Activated naive CD4-positive, alpha-beta T cell treated with anti-CD3 and anti-CD28 coated beads for 36 hours (primary cell): ENCODE measurements around the gene LCN15. TPM values are rescaled to one million over a fixed set of nuclear protein-coding genes. Genes with fewer than 3 reads are reported as not detected.
"Not testable (repeated sequence)": the region's sequence is repeated elsewhere in the genome, so short reads cannot be mapped to it uniquely, and the experiment has no call there.

Source experiments
- CTCF ChIA-PET: fragments of 350-600 bp; sonication (Branson Sonifier 250); formaldehyde crosslinking; loops from one replicate; lab custom pipeline; 2021; ENCODE audit warnings: antibody characterized with exemption; lab: Charles Lee
- DNase-seq: peaks from one replicate; pipeline ENCODE4 v3.0.0-alpha.2; 2020
- H3K27ac Mint-ChIP-seq: one replicate; pipeline ENCODE4 v1.8.0; 2021; ENCODE audit warnings: mild to moderate bottlenecking, mixed read lengths
- H3K27me3 Mint-ChIP-seq: one replicate; pipeline ENCODE4 v1.8.0; 2021; ENCODE audit warnings: low read depth, mixed read lengths
- H3K36me3 Mint-ChIP-seq: one replicate; pipeline ENCODE4 v1.8.0; 2021; ENCODE audit warnings: low read depth, mixed read lengths
- H3K4me1 Mint-ChIP-seq: one replicate; pipeline ENCODE4 v1.8.0; 2021; ENCODE audit warnings: low read depth, mixed read lengths
- H3K4me3 Mint-ChIP-seq: one replicate; pipeline ENCODE4 v1.8.0; 2021; ENCODE audit warnings: mild to moderate bottlenecking, moderate library complexity, mixed read lengths
- H3K9me3 Mint-ChIP-seq: one replicate; pipeline ENCODE4 v1.8.0; 2021; ENCODE audit warnings: mixed read lengths
- intact Hi-C: fragments of 100-400 bp; cut with micrococcal nuclease; formaldehyde crosslinking; loops from one replicate; pipeline ENCODE4 v1.15.1; 2023
- total RNA-seq, 2 experiments: library from RNA; stranded (reverse); gene quantifications; one replicate each; pipeline ENCODE4 v1.2.3, GENCODE V29; 2021

LCN15 gene
- total RNA-seq, 2 experiments from 2014 or later = not detected

DNA sequence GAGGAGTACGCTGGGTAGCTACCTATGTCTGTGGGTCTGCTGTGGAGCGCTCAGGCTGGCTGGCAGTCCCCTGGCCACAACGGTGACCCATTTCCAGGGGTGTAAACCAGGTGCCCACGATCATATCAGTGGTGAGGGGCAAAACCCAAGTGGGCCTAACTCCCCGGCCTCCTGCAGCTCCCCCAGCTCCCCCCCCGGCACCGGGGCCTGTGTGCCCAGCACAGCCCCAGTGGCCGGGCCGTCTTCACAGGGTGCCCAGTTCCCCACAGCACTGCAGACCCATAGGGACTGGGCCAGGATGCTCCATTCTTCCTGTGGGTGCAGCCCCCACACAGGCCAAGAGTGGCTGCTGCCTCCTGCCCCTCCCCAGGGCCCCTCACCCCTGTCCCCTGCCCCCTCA lies 5.3 kb downstream of the LCN15 start:
- Mint-ChIP-seq H3K9me3 (peaks cover 10% of the 10 kb centered on the region), H3K36me3 (no peaks in the 10 kb centered on the region), H3K27me3 (peaks cover 15% of the 10 kb centered on the region), H3K4me3 (no peak overlapping the region), H3K27ac (no peak overlapping the region), H3K4me1 (no peaks in the 10 kb centered on the region)
- intact Hi-C loops = no loop called here
- DNase-seq = no peak
- CTCF ChIA-PET = interaction anchor here (0.7 to 2.3 kb wide), 6 partner anchors 8 to 58 kb away, joined by 3 to 14 read pairs (median 5); partner anchors contain the start of gene LCN10

DNA sequence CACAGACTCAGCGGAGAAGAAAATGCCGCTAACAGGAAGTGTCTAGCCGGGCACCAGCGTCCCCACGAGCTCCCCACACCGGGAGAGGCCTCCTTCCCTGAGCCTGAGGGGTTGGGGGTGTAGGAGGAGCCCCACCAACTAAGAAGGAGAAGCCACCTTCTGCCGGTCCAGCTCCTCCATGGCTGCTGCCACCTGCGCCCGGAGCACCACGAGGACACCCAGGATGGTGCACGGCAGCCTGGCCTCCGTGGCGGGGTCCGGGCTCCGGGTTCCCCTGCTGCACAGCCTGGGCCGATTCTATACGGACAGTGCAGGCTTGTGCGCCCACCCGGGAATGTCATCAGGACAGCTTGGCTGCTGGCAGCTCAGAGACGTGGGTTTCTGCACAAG lies 6.6 kb downstream of the LCN15 start:
- CTCF ChIA-PET = interaction anchor here (0.6 to 2.3 kb wide), 7 partner anchors 9 to 161 kb away, joined by 3 to 14 read pairs (median 4); partner anchors contain the start of gene LCN10
- Mint-ChIP-seq H3K27ac (no peak overlapping the region), H3K9me3 (peaks cover 13% of the 10 kb centered on the region)

DNA sequence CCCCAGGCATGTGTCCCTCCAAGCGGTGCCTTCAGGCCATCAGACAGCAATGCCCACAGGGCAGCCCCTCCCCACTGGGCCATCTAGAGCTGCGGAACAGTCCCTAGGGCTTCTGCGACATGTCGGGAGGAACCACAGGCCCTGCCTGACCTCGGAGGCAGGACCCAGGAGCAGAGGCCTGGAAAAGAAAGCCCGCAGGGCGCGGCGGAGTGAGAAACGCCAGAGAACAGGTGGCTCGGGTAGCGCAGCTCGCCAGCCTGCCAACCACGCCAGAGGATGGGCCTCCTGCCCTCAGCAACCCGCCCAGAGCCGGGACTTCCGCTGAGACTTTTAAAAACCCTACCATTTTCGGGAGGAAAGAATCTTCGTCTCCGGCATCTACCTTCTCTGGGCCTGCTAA lies 7.0 kb downstream of the LCN15 start:
- intact Hi-C loops = no loop called here
- H3K4me3 Mint-ChIP-seq = no peak overlapping the region
- peaks cover 17% of the 10 kb centered on the region for H3K9me3 Mint-ChIP-seq
- no peaks in the 10 kb centered on the region for H3K4me1 Mint-ChIP-seq
- no peak overlapping the region for H3K27ac Mint-ChIP-seq
- H3K36me3 Mint-ChIP-seq = peaks cover 4% of the 10 kb centered on the region
- CTCF ChIA-PET = interaction anchor here (0.6 to 2.3 kb wide), 6 partner anchors 9 to 161 kb away, joined by 3 to 14 read pairs (median 4); partner anchors contain the start of gene LCN10
- no peak for DNase-seq
- peaks cover 17% of the 10 kb centered on the region for H3K27me3 Mint-ChIP-seq

More for the DNA sequence above, 6.6 kb downstream of the LCN15 start:
- DNase-seq = no peak
- peaks cover 15% of the 10 kb centered on the region for H3K27me3 Mint-ChIP-seq
- H3K4me3 Mint-ChIP-seq = no peak overlapping the region
- intact Hi-C loops = no loop called here
- no peaks in the 10 kb centered on the region for H3K4me1 Mint-ChIP-seq
- H3K36me3 Mint-ChIP-seq = no peaks in the 10 kb centered on the region

DNA sequence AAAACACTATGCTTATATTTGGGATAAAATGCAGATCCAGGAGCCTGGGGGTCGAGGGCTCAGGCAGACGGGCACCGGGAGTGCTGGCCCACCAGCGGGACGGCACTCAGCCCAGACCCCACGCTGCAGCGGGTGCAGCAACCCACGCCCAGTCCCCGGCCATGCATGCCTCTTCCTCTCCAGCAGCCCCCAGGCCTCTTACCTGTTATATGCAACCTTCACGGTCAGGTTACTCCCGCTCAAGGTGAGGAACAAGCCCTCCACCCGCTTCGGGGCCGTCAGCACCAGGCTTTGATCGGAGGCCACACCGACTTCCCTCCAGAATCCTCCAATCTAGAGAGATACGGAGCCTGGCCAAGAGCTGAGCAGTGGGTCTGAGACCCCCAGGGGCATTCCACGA lies 7.5 kb downstream of the LCN15 start:
- peaks cover 22% of the 10 kb centered on the region for H3K27me3 Mint-ChIP-seq
- H3K36me3 Mint-ChIP-seq = peaks cover 5% of the 10 kb centered on the region
- CTCF ChIA-PET = interaction anchor here (2.3 kb wide), 1 partner anchor 15 kb away, joined by 14 read pairs; the partner anchor contains the start of gene LCN10
- no peak for DNase-seq
- H3K27ac Mint-ChIP-seq = no peak overlapping the region
- no peak overlapping the region for H3K4me3 Mint-ChIP-seq
- intact Hi-C loops = no loop called here
- H3K9me3 Mint-ChIP-seq = peaks cover 22% of the 10 kb centered on the region
- H3K4me1 Mint-ChIP-seq = no peaks in the 10 kb centered on the region

DNA sequence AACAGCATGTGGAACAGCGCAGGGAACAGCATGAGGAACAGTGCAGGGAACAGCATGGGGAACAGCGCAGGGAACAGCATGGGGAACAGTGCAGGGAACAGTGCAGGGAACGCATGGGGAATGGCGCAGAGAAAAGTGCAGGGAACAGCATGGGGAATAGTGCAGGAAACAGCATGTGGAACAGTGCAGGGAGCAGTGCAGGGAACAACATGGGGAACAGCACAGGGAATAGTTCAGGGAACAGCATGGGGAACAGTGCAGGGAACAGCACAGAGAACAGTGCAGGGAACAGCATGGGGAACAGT lies 8.2 kb downstream of the LCN15 start:
- peaks cover 28% of the 10 kb centered on the region for H3K9me3 Mint-ChIP-seq
- intact Hi-C loops = no loop called here
- no peak overlapping the region for H3K4me3 Mint-ChIP-seq
- no peak overlapping the region for H3K27ac Mint-ChIP-seq
- peaks cover 20% of the 10 kb centered on the region for H3K27me3 Mint-ChIP-seq
- peaks cover 8% of the 10 kb centered on the region for H3K36me3 Mint-ChIP-seq
- H3K4me1 Mint-ChIP-seq = peaks cover under 1% of the 10 kb centered on the region
- no peak for DNase-seq
- CTCF ChIA-PET = no interaction called here

DNA sequence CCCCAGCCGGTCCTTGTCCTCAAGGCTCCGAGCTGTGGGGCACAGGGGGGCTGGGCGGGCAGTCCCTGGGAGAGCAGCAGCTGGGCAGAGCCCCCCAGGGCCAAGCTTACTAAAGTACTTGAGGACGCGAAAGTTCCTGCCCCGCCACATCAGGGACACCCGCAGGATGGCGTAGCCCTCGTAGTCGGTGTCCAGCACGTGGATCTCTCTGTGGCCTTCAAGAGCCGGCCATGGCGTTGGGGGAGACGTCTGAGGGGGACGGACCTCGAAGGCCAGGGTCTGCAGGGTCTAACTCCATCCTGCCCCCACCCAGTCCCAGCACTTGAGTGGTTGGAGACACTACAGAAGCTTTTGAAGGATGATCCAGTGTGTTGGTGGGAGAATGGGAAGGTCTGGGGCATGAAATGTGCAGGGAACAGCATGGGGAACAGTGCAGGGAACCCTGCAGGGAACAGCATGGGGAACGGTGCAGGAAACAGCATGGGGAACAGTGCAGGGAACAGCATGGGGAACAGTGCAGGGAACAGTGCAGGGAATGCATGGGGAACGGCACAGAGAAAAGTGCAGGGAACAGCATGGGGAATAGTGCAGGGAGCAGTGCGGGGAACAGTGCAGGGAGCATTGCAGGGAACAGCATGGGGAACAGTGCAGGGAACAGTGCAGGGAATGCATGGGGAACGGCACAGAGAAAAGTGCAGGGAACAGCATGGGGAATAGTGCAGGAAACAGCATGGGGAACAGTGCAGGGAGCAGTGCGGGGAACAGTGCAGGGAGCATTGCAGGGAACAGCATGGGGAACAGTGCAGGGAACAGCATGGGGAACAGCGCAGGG lies 8.8 kb downstream of the LCN15 start:
- DNase-seq, intact Hi-C loops, H3K36me3 Mint-ChIP-seq: not testable (repeated sequence)

DNA sequence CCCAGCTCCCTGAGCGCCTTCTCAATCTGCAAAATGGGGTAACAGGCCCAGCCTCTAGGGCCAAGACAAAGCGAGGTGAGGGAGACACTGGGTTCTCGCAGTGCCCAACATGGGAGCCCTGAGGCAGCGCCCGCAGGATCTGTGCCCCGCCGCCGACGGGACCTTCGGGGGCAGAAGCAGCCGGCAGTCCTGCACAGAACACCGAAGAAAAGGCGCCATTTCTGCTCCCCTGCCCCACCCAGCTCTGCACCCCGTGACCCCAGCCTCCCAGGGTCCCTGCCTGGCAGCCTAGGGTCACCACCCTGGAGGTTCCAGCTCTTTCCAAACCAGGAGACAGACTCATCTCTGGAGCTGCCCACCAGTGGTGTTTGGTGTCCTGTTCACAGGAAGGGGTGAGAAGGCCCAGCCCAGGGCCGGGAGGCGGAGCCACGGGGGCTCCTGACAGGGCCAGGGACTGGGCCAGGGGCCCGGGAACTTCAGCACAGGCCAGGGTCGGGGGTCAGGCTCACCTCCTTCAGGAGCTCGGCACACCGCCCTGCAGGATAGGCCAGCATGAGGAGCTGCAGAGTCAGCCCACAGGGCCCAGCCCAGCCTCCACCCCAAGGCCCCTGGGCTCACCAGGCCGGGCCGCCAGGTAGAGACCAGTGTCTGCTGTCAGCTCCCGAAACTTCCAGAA lies 9.6 kb downstream of the LCN15 start:
- Mint-ChIP-seq H3K9me3 (peaks cover 30% of the 10 kb centered on the region), H3K27ac (no peak overlapping the region), H3K36me3 (peaks cover 8% of the 10 kb centered on the region), H3K4me3 (no peak overlapping the region), H3K27me3 (peaks cover 15% of the 10 kb centered on the region), H3K4me1 (peaks cover 10% of the 10 kb centered on the region)
- no peak for DNase-seq
- intact Hi-C loops = no loop called here
- CTCF ChIA-PET = interaction anchor here (1.8 kb wide), 1 partner anchor 11 kb away, joined by 4 read pairs; no protein-coding TSS in a partner anchor

More for the DNA sequence above, 8.8 kb downstream of the LCN15 start:
- Mint-ChIP-seq H3K9me3 (peaks cover 30% of the 10 kb centered on the region), H3K27me3 (peaks cover 17% of the 10 kb centered on the region)
- CTCF ChIA-PET = interaction anchor here (1.8 kb wide), 1 partner anchor 11 kb away, joined by 4 read pairs; no protein-coding TSS in a partner anchor
- not testable (repeated sequence) for H3K4me1 Mint-ChIP-seq, H3K27ac Mint-ChIP-seq, H3K4me3 Mint-ChIP-seq

DNA sequence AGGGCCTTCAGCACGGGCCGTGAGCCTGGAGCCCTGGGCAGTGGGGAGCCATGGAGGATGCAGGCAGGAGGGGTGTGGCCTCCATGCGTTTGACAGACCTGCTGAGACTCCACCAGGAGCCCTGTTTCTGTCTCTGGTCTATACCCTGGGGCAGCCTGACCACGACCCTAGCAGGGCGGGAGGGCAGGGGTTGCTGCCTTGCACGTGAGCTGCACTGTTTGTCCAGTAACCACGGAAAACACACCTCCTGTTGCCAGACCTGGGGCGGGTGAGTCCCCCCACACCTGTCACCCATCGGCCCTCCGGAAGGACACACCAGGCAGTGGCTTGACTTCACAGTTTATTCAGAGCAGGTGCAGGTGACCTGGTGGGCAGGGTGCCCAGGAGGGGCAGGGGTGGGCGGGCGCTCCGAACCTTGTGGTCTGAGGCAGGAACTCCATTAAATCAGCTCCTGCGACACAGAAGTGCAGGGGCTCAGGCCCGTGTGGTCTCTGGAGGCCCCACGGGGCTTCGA lies 10.2 kb downstream of the LCN15 start:
- Mint-ChIP-seq H3K27ac (no peak overlapping the region), H3K27me3 (peaks cover 15% of the 10 kb centered on the region), H3K4me3 (no peak overlapping the region), H3K4me1 (peaks cover 10% of the 10 kb centered on the region), H3K9me3 (peaks cover 30% of the 10 kb centered on the region), H3K36me3 (peaks cover 8% of the 10 kb centered on the region)
- no peak for DNase-seq
- CTCF ChIA-PET = interaction anchor here (1.8 kb wide), 1 partner anchor 12 kb away, joined by 4 read pairs; no protein-coding TSS in a partner anchor
- intact Hi-C loops = no loop called here

DNA sequence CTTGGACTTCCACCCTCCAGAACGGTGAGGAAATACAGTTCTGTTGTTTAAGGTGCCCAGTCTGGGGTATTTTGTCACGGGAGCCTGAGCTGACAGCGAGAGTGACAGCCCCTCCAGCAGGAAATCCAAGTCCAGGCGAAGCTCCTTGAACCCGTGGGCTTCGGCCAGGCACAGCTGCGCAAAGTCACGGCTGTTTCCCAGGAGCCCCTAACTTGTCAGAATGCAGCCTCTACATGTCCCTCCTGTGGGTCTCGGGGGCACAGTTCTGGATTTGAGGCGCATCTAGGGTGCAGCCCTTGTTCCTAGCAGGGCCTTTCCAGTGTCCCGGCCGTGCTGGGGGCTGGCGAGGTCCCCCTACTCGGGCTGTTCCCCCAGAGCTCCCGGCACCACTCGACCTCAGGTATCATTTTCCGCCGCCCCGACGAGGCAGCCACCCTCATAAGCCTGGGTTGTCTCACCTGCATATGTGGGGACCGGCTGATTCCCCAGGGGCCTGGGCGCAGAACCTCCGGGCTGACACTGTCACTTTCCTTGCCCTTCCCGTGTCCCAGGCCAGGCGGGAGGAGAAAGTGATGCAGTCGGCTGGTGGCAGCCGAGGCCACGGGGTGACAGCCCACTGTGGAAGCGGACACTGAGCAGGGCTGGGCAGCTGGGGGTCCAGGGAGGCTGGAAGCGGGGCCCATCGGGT lies 10.8 kb downstream of the LCN15 start:
- intact Hi-C loops = no loop called here
- CTCF ChIA-PET = no interaction called here
- H3K27me3 Mint-ChIP-seq = peaks cover 15% of the 10 kb centered on the region
- no peak overlapping the region for H3K27ac Mint-ChIP-seq
- H3K9me3 Mint-ChIP-seq = peaks cover 30% of the 10 kb centered on the region
- peaks cover 10% of the 10 kb centered on the region for H3K4me1 Mint-ChIP-seq
- peaks cover 8% of the 10 kb centered on the region for H3K36me3 Mint-ChIP-seq
- no peak for DNase-seq
- H3K4me3 Mint-ChIP-seq = no peak overlapping the region

DNA sequence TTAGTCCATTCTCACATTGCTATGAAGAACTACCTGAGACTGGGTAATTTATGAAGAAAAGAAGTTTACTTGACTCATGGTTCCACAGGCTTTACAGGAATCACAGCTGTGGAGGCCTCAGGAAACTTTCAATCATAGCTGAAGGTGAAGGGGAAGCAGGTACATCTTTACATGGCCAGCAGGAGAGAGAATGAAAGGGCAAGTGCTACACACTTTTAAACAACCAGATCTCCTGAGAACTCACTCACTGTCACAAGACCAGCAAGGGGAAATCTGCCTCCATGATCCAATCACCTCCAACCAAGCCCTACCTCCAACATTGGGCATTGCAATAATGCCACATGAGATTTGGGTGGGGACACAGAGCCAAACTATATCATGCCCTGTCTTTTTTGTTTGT lies 12.5 kb downstream of the LCN15 start:
- Mint-ChIP-seq H3K9me3 (peaks cover 30% of the 10 kb centered on the region), H3K27me3 (peaks cover 15% of the 10 kb centered on the region), H3K4me1 (peaks cover 10% of the 10 kb centered on the region), H3K36me3 (peaks cover 8% of the 10 kb centered on the region), H3K4me3 (no peak overlapping the region), H3K27ac (no peak overlapping the region)
- no peak for DNase-seq
- intact Hi-C loops = no loop called here
- CTCF ChIA-PET = interaction anchor here (0.5 to 0.9 kb wide), 2 partner anchors 14 to 51 kb away, joined by 3 to 4 read pairs; no protein-coding TSS in a partner anchor

DNA sequence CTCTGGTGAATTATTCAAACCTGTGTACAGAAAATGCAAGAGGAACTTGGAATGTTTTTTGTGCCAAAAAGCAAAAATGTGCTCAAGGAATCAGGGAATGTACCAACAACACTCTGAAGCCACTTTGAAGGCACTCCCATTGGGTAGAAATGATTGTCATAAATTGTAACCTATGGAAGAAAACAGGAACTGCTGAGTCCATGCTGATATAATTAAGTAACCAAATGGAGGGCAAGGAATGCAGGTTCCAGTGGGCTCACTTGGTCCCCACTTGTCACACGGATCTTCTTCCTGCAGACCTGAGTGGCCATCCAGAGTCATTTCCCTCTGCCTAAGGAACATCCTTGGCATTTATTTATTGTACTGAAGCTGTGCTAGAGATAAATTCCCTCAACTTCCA lies 13.1 kb downstream of the LCN15 start:
- CTCF ChIA-PET = interaction anchor here (0.5 to 0.9 kb wide), 2 partner anchors 15 to 50 kb away, joined by 3 to 4 read pairs; no protein-coding TSS in a partner anchor
- H3K36me3 Mint-ChIP-seq = peaks cover 8% of the 10 kb centered on the region
- DNase-seq = no peak
- H3K27ac Mint-ChIP-seq = no peak overlapping the region
- intact Hi-C loops = no loop called here
- H3K9me3 Mint-ChIP-seq = peaks cover 28% of the 10 kb centered on the region
- peaks cover 14% of the 10 kb centered on the region for H3K27me3 Mint-ChIP-seq
- no peak overlapping the region for H3K4me3 Mint-ChIP-seq
- peaks cover 10% of the 10 kb centered on the region for H3K4me1 Mint-ChIP-seq
